Neuron (in vitro differentiated cells): ENCODE data around the gene TPSAB1.
"Not testable (repeated sequence)": the region's sequence is repeated elsewhere in the genome, so short reads cannot be mapped to it uniquely, and the experiment has no call there.

ENCODE experiments used
- H2AFZ ChIP-seq: one replicate; pipeline ENCODE4 v1.6.1; 2013; ENCODE audit warnings: low read depth, mild to moderate bottlenecking, inconsistent platforms, low read length, moderate library complexity
- H3K27me3 ChIP-seq: one replicate; pipeline ENCODE4 v1.6.1; 2013; ENCODE audit warnings: low read length; ENCODE audit not compliant: insufficient read depth
- H3K36me3 ChIP-seq: one replicate; pipeline ENCODE4 v1.6.1; 2013; ENCODE audit warnings: low read length; ENCODE audit not compliant: insufficient read depth
- H3K4me1 ChIP-seq: one replicate; pipeline ENCODE4 v1.6.1; 2013; ENCODE audit warnings: low read length; ENCODE audit not compliant: insufficient read depth
- H3K4me3 ChIP-seq: 2 replicates; pipeline ENCODE4 v1.5.1; 2013; ENCODE audit warnings: mild to moderate bottlenecking, low read length, moderate library complexity
- H3K9me3 ChIP-seq: one replicate; pipeline ENCODE4 v1.6.1; 2013; ENCODE audit warnings: low read length

Gene TPSAB1

DNA sequence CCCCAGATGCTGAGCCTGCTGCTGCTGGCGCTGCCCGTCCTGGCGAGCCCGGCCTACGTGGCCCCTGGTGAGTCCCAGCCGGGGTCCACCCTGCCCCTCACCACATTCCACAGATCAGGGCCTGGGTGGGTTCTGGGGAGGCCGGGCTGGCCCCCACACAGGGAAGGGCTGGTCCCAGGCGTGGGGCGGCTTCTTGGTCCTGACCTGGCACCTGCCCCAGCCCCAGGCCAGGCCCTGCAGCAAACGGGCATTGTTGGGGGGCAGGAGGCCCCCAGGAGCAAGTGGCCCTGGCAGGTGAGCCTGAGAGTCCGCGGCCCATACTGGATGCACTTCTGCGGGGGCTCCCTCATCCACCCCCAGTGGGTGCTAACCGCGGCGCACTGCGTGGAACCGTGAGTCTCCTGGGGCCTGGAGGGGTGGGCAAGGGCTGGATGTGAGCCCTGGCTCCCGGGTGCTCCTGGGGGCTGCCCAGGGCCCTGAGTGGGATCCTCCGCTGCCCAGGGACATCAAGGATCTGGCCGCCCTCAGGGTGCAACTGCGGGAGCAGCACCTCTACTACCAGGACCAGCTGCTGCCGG lies 15.9 kb downstream of the TPSAB1 start:
- H2AFZ ChIP-seq, H3K36me3 ChIP-seq, H3K4me3 ChIP-seq, H3K4me1 ChIP-seq, H3K9me3 ChIP-seq: not testable (repeated sequence)
- peaks cover 29% of the 10 kb centered on the region for H3K27me3 ChIP-seq

DNA sequence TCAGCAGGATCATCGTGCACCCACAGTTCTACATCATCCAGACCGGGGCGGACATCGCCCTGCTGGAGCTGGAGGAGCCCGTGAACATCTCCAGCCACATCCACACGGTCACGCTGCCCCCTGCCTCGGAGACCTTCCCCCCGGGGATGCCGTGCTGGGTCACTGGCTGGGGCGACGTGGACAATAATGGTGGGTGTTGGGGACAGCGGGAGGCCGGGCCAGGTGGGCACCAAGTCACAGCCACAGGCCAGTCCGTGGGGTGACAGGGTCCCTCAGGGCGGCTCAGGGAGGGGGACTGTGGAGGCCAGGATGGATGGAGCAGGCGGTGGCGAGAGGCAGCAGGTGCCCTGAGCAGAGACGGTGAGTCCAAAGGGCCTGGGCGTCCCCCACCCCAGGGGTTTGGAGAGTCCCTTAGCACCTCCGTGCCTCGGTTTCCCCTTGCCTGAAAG lies 16.4 kb downstream of the TPSAB1 start:
- H2AFZ ChIP-seq, result no peak overlapping the region
- no peaks in the 10 kb centered on the region for H3K4me1 ChIP-seq
- H3K27me3 ChIP-seq, result peaks cover 33% of the 10 kb centered on the region
- no peaks in the 10 kb centered on the region for H3K9me3 ChIP-seq
- H3K4me3 ChIP-seq, result no peak overlapping the region
- H3K36me3 ChIP-seq, result no peaks in the 10 kb centered on the region

DNA sequence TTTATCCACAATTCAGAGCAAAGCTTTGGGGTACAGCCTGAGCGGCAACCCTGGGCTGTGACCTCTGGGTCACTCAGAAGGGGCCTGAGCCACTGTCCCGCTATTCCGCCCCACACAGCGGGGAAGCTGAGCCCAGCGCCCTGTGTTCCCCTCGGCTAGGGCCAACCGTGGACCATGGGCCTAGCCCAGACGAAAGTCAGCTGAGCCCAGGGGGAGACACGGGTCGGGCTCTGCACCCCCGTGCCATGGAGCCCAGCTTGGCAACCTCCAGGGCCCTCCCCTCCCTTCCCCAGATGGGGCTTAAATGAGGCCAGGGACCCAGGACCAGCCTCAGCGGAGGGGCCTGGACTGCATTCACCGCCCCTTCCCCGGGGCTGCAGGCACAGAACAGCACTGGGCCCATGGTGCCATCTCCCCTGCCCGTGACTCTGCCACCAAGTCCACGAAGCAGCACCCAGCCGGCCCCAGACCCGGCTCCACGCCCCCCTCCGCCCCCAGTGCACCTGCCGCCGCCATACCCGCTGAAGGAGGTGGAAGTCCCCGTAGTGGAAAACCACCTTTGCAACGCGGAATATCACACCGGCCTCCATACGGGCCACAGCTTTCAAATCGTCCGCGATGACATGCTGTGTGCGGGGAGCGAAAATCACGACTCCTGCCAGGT lies 17.2 kb downstream of the TPSAB1 start:
- Histone ChIP-seq H3K9me3 (no peaks in the 10 kb centered on the region), H3K4me1 (no peaks in the 10 kb centered on the region), H3K4me3 (no peak overlapping the region), H2AFZ (no peak overlapping the region), H3K36me3 (no peaks in the 10 kb centered on the region), H3K27me3 (peaks cover 38% of the 10 kb centered on the region)

DNA sequence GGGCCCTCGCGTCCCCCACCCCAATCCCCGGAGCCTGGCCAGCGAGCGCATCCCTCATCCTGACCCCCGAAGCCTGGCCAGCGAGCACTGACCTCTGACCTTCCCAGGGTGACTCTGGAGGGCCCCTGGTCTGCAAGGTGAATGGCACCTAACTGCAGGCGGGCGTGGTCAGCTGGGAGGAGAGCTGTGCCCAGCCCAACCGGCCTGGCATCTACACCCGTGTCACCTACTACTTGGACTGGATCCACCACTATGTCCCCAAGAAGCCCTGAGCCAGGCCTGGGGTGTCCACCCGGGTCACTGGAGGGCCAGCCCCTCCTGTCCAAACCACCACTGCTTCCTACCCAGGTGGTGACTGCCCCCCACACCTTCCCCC lies 17.7 kb downstream of the TPSAB1 start:
- no peaks in the 10 kb centered on the region for H3K36me3 ChIP-seq

DNA sequence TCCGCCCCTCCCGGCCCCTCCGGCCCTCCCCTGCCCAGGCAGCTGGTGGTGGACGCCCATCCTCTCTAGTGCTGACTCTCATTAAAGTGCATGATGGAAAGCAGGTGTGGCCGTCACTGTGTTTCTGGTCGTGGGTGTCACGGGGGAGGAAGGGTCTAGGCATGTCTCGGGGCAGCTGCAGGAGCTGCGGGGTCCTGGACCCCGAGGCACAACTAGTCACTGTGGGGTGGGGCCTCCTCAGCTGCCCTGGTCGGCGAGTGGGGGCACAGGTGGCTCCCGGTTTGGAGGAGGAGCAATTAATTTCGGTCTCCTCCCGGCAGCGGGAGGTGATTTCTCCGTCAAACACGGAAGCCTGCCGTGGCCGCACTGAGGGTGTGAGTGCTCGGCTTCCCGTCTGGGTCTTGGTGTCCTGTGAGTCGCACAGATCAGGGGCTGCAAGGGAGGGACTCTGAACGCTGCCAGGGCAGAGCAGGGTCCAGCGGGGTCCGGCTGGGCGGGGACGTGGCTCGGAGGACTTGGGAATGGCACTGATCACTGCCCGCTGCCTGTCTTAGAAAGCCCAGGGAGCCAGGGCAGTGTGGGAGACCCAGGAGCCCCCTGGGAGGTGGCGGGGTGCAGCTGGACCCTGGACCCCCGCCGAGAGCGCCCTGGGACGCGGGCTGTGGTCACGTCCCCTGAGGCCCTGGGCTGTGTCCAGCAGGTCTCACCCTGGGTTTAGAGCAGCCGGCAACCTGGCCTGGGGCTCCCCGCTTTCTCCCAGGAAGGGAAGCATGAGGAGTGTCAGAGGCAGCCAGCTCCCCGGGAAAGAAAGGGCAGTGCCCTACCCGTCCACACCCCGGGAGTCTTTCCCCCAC lies 18.6 kb downstream of the TPSAB1 start:
- Histone ChIP-seq H3K36me3 (no peaks in the 10 kb centered on the region), H3K4me1 (no peaks in the 10 kb centered on the region), H2AFZ (no peak overlapping the region), H3K4me3 (no peak overlapping the region), H3K9me3 (no peaks in the 10 kb centered on the region), H3K27me3 (peaks cover 42% of the 10 kb centered on the region)

More for the DNA sequence above, 17.7 kb downstream of the TPSAB1 start:
- Histone ChIP-seq H3K9me3 (no peaks in the 10 kb centered on the region), H3K27me3 (peaks cover 42% of the 10 kb centered on the region), H2AFZ (no peak overlapping the region), H3K4me1 (no peaks in the 10 kb centered on the region), H3K4me3 (no peak overlapping the region)

DNA sequence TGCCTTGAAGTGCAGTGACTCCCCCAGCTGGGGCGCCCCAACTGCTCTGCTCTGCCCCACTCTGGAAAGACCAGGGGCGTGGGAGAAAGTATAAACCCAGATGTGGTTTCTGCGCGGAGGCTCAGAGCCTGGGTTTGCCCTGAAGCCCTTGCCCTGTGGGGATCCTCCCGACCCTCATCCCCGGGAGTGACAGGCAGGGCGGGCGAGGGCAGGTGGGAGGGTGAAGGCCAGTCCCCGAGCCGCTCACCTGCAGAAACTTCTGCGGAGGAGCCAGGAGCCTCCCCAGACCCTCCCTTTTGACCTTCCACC lies 19.2 kb downstream of the TPSAB1 start:
- no peaks in the 10 kb centered on the region for H3K4me1 ChIP-seq
- no peak overlapping the region for H2AFZ ChIP-seq
- no peak overlapping the region for H3K4me3 ChIP-seq
- no peaks in the 10 kb centered on the region for H3K9me3 ChIP-seq
- H3K36me3 ChIP-seq, result no peaks in the 10 kb centered on the region
- H3K27me3 ChIP-seq, result peaks cover 42% of the 10 kb centered on the region

- Histone ChIP-seq H3K27me3 (peaks cover 42% of the 10 kb centered on the region), H3K36me3 (no peaks in the 10 kb centered on the region), H3K9me3 (peaks cover 2% of the 10 kb centered on the region), H3K4me3 (no peak overlapping the region), H2AFZ (no peak overlapping the region), H3K4me1 (no peaks in the 10 kb centered on the region)
These were observed 19.7 kb downstream of the TPSAB1 start for GRCh38 chr16:1260101-1260680.

- Histone ChIP-seq H2AFZ (no peak overlapping the region), H3K4me3 (no peak overlapping the region), H3K27me3 (peaks cover 42% of the 10 kb centered on the region), H3K36me3 (no peaks in the 10 kb centered on the region), H3K4me1 (no peaks in the 10 kb centered on the region), H3K9me3 (peaks cover 2% of the 10 kb centered on the region)
These were observed 20.8 kb downstream of the TPSAB1 start for GRCh38 chr16:1261131-1261892.

DNA sequence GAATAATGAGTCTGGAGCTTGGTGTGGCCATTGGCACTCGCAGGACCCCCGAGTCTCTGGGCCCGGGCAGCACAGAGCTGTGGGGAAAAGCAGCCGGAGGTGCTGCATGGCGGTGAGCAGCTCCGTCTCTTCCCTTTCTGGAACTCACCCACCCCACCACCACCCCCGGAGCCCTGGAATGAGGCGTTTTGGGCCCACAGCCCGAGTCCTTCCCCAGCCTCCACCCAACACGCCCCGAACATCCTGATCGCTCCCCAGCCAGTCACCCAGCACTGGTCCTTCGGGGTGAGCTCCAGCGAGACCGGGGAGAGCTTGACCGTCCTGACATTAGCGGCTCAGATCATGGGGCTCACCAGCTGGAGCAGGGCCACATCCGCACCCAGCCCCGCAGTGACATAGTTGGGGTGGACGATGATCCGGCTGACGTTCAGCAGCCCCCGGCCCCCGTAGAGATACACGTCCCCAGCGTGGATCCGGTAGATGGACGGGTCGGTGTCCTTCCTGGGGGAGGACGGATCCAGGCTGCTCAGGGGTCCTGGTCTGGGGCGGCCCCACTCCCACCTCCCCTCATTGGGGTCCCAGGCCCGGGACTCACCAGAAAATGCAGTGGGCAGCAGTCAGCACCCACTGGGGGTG lies 21.8 kb downstream of the TPSAB1 start:
- H3K4me3 ChIP-seq, result no peak overlapping the region
- no peaks in the 10 kb centered on the region for H3K36me3 ChIP-seq
- no peak overlapping the region for H2AFZ ChIP-seq
- H3K4me1 ChIP-seq, result no peaks in the 10 kb centered on the region
- H3K9me3 ChIP-seq, result peaks cover 2% of the 10 kb centered on the region
- peaks cover 42% of the 10 kb centered on the region for H3K27me3 ChIP-seq

DNA sequence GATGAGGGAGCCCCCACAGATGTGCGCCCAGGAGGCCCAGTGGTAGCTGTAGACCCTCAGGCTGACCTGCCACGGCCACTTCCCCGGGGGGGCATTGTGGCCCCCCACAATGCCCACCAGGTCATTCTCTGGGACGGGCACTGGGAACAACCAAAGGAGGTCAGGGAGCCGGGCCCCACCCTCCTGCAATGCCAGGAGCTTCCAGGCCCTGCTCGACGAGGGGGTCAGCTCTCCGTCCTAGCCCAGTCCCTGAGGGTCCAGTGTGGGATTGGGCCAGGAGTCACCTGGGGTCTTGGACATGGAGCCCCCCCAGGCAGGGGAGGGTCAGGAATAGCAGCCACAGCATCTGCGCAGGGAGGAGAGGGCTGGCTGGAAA lies 22.3 kb downstream of the TPSAB1 start:
- peaks cover 2% of the 10 kb centered on the region for H3K9me3 ChIP-seq
- H3K4me3 ChIP-seq, result no peak overlapping the region
- peaks cover 39% of the 10 kb centered on the region for H3K27me3 ChIP-seq
- no peak overlapping the region for H2AFZ ChIP-seq
- no peaks in the 10 kb centered on the region for H3K4me1 ChIP-seq
- no peaks in the 10 kb centered on the region for H3K36me3 ChIP-seq

- H3K4me1 ChIP-seq, result no peaks in the 10 kb centered on the region
- peaks cover 2% of the 10 kb centered on the region for H3K9me3 ChIP-seq
- H3K27me3 ChIP-seq, result peaks cover 38% of the 10 kb centered on the region
- no peak overlapping the region for H2AFZ ChIP-seq
- no peaks in the 10 kb centered on the region for H3K36me3 ChIP-seq
- H3K4me3 ChIP-seq, result no peak overlapping the region
These were observed 23.3 kb downstream of the TPSAB1 start for GRCh38 chr16:1263591-1264344.
